SK-N-SH (cell line): ENCODE results near the gene FAM149A. TPM values are rescaled to one million over a fixed set of nuclear protein-coding genes. Genes with fewer than 3 reads are reported as not detected.

Experiments used
- CTCF ChIA-PET: fragments of 300-600, 350-600 bp; formaldehyde crosslinking; extraction: SDS; loops from one replicate; lab custom pipeline; 2021; lab: Yijun Ruan, JAX
- POLR2A ChIA-PET: fragments of 350-600 bp; sonication (Branson Sonifier 250); formaldehyde crosslinking; extraction: SDS; loops from one replicate; lab custom pipeline; 2020; ENCODE audit warnings: antibody characterized with exemption, inconsistent platforms; lab: Yijun Ruan, JAX
- DNase-seq: peaks from one replicate; pipeline ENCODE4 v3.0.0; 2012
- H2AFZ ChIP-seq: fragments of 200-600 bp; sonication (generic); 2 replicates; pipeline ENCODE4 v1.8.1; 2016; ENCODE audit warnings: antibody characterized with exemption, mild to moderate bottlenecking, low read depth
- H3F3A ChIP-seq: fragments of 200-600 bp; sonication (generic); replicated peaks from 2 replicates; pipeline ENCODE3; 2016; ENCODE audit warnings: antibody characterized with exemption, mild to moderate bottlenecking; ENCODE audit not compliant: insufficient read depth
- H3K27ac ChIP-seq, 2 experiments: fragments of 200-500 bp in 1 of 2; fragments of 200-600 bp in 1 of 2; sonication (Bioruptor generic) in 1 of 2; sonication (generic), shearing (Covaris generic) in 1 of 2; 2 replicates each; pipeline versions ENCODE4 v1.5.1 to v1.6.1; 2014 to 2016; ENCODE audit warnings: low read depth in 2 of 2, inconsistent platforms in 1 of 2, low read length in 1 of 2, mild to moderate bottlenecking in 1 of 2, mixed read lengths in 1 of 2
- H3K27me3 ChIP-seq: fragments of 200-600 bp; sonication (generic), shearing (Covaris generic); 2 replicates; pipeline ENCODE4 v1.6.1; 2016; ENCODE audit warnings: mixed run types; ENCODE audit not compliant: insufficient read depth
- H3K36me3 ChIP-seq, 2 experiments: fragments of 200-500 bp in 1 of 2; fragments of 200-600 bp in 1 of 2; sonication (Bioruptor generic) in 1 of 2; sonication (generic) in 1 of 2; replicated peaks in 1 of 2; 2 replicates each; pipeline versions ENCODE3 to v1.5.1; 2014 to 2016; ENCODE audit warnings: low read length in 1 of 2, mild to moderate bottlenecking in 1 of 2; ENCODE audit not compliant: insufficient read depth in 2 of 2, control insufficient read depth in 1 of 2
- H3K4me1 ChIP-seq, 2 experiments: fragments of 200-500 bp in 1 of 2; fragments of 200-600 bp in 1 of 2; sonication (Bioruptor generic) in 1 of 2; sonication (generic), shearing (Covaris generic) in 1 of 2; 2 replicates each; pipeline versions ENCODE4 v1.5.1 to v1.6.1; 2014 to 2016; ENCODE audit warnings: low read depth in 1 of 2, low read length in 1 of 2, mixed run types in 1 of 2; ENCODE audit not compliant: insufficient read depth in 2 of 2, control insufficient read depth in 1 of 2
- H3K4me2 ChIP-seq: fragments of 200-600 bp; sonication (generic), shearing (Covaris generic); 2 replicates; pipeline ENCODE4 v1.6.1; 2017; ENCODE audit warnings: mixed run types
- H3K4me3 ChIP-seq, 2 experiments: fragments of 200-500 bp in 1 of 2; fragments of 200-600 bp in 1 of 2; sonication (Bioruptor generic) in 1 of 2; sonication (generic), shearing (Covaris generic) in 1 of 2; 2 replicates each; pipeline versions ENCODE4 v1.5.1 to v1.8.1; 2014 to 2016; ENCODE audit warnings: low read depth in 2 of 2, inconsistent platforms in 1 of 2, low read length in 1 of 2, mild to moderate bottlenecking in 1 of 2, mixed read lengths in 1 of 2, moderate library complexity in 1 of 2
- H3K79me2 ChIP-seq: fragments of 200-600 bp; sonication (generic); 2 replicates; pipeline ENCODE4 v1.8.1; 2017; ENCODE audit warnings: mild to moderate bottlenecking; ENCODE audit not compliant: insufficient read depth
- H3K9ac ChIP-seq: fragments of 200-600 bp; sonication (generic); 2 replicates; pipeline ENCODE4 v1.6.1; 2017; ENCODE audit warnings: mixed run types
- H3K9me2 ChIP-seq: fragments of 200-600 bp; sonication (generic); 2 replicates; pipeline ENCODE4 v1.6.1; 2017; ENCODE audit warnings: mixed run types
- H3K9me3 ChIP-seq: fragments of 200-600 bp; sonication (generic); 2 replicates; pipeline ENCODE4 v1.6.1; 2017; ENCODE audit warnings: mixed run types, mild to moderate bottlenecking, moderate library complexity
- H4K20me1 ChIP-seq: fragments of 200-600 bp; sonication (generic); 2 replicates; pipeline ENCODE4 v1.6.1; 2017; ENCODE audit warnings: mild to moderate bottlenecking, mixed run types; ENCODE audit not compliant: insufficient read depth
- CHD2 ChIP-seq: fragments of 150-350 bp; IDR thresholded peaks from 2 replicates; pipeline ENCODE4 v1.6.1; 2018; ENCODE audit warnings: low read length; ENCODE audit not compliant: partially characterized antibody
- ELF1 ChIP-seq: IDR thresholded peaks from 2 replicates; pipeline ENCODE4 v1.4.0; 2012
- EP300 ChIP-seq, 2 experiments: IDR thresholded peaks; 2 replicates each; pipeline versions ENCODE4 v1.4.0 to v1.6.1; 2012; ENCODE audit warnings: borderline replicate concordance in 1 of 2, low read depth in 1 of 2, low read length in 1 of 2
- FOXJ3 ChIP-seq: sonication (generic); formaldehyde crosslinking; IDR thresholded peaks from 2 replicates; pipeline ENCODE4 v1.5.1; 2020; ENCODE audit warnings: mild to moderate bottlenecking, missing genetic modification reagents
- FOXM1 ChIP-seq: IDR thresholded peaks from 2 replicates; pipeline ENCODE4 v1.4.0; 2012; ENCODE audit warnings: low read depth, mild to moderate bottlenecking
- GATA2 ChIP-seq: sonication (generic); formaldehyde crosslinking; IDR thresholded peaks from 2 replicates; pipeline ENCODE4 v1.5.0; 2020; ENCODE audit warnings: mild to moderate bottlenecking, missing genetic modification reagents
- IRF3 ChIP-seq: fragments of 150-350 bp; IDR thresholded peaks from 2 replicates; pipeline ENCODE4 v1.6.1; 2016; ENCODE audit warnings: mild to moderate bottlenecking, low read depth, low read length
- JUND ChIP-seq: IDR thresholded peaks from 2 replicates; pipeline ENCODE4 v1.4.0; 2012
- NRF1 ChIP-seq: IDR thresholded peaks from 2 replicates; pipeline ENCODE4 v1.6.1; 2012; ENCODE audit warnings: low read depth, mild to moderate bottlenecking, low read length
- POLR2AphosphoS5 ChIP-seq: IDR thresholded peaks from 2 replicates; pipeline ENCODE4 v1.6.1; 2012; ENCODE audit warnings: low read depth, low read length
- REST ChIP-seq: IDR thresholded peaks from 2 replicates; pipeline ENCODE4 v1.6.1; 2012; ENCODE audit warnings: mild to moderate bottlenecking, low read depth, low read length, moderate library complexity
- RFX5 ChIP-seq: IDR thresholded peaks from 2 replicates; pipeline ENCODE4 v1.6.1; 2012; ENCODE audit warnings: mild to moderate bottlenecking, improper control_type of control experiment, low read length
- RXRA ChIP-seq: IDR thresholded peaks from 2 replicates; pipeline ENCODE4 v1.4.0; 2012; ENCODE audit warnings: low read depth, mild to moderate bottlenecking, borderline replicate concordance
- SIN3A ChIP-seq: IDR thresholded peaks from 2 replicates; pipeline ENCODE4 v1.6.1; 2012; ENCODE audit warnings: low read depth, mild to moderate bottlenecking, low read length, moderate library complexity, borderline replicate concordance
- SMC3 ChIP-seq: IDR thresholded peaks from 2 replicates; pipeline ENCODE4 v1.6.1; 2012; ENCODE audit warnings: low read depth, low read length, improper control_type of control experiment
- TAF1 ChIP-seq: IDR thresholded peaks from 2 replicates; pipeline ENCODE4 v1.6.1; 2012; ENCODE audit warnings: low read depth, mild to moderate bottlenecking, low read length, moderate library complexity, borderline replicate concordance
- TEAD4 ChIP-seq: IDR thresholded peaks from 2 replicates; pipeline ENCODE4 v1.4.0; 2012; ENCODE audit warnings: mild to moderate bottlenecking, borderline replicate concordance; ENCODE audit not compliant: insufficient read depth
- USF2 ChIP-seq: fragments of 150-350 bp; IDR thresholded peaks from 2 replicates; pipeline ENCODE4 v1.6.1; 2017; ENCODE audit warnings: antibody characterized with exemption, low read length, low read depth, borderline replicate concordance
- YY1 ChIP-seq: IDR thresholded peaks from 2 replicates; pipeline ENCODE4 v1.4.0; 2012; ENCODE audit warnings: low read depth, mild to moderate bottlenecking
- WGBS: methylation state at CpG from one replicate; pipeline ENCODE4 v1.1.6; 2017; ENCODE audit warnings: low lambda C conversion rate; 5-methylcytosine and 5-hydroxymethylcytosine counted together
- polyA plus RNA-seq, 3 experiments: library from polyadenylated mRNA; depleted of rRNA; stranded (reverse); fragments of >200 nt; gene quantifications; 2 replicates each; pipeline ENCODE4 v1.2.3, GENCODE V29; 2012
- TF ChIP-seq, protein P1 (sequence below): IDR thresholded peaks from 2 replicates; pipeline ENCODE4; 2012

Gene FAM149A
- polyA plus RNA-seq, 1 of the 3 experiments (the other 2 are of a cell fraction): 0.38 TPM

GRCh38 chr4:186169333-186169944 is 64.9 kb downstream of the FAM149A start:
- ChIA-PET CTCF (interaction anchor here (1.0 to 1.4 kb wide), 2 partner anchors 14 to 20 kb away, joined by 4 to 5 read pairs; no protein-coding TSS in a partner anchor), POLR2A (no interaction called here)
- Histone ChIP-seq H3K27ac (no peak overlapping the region), H3F3A (no peaks in the 10 kb centered on the region), H3K9me2 (no peaks in the 10 kb centered on the region), H3K9ac (no peak overlapping the region), H3K27me3 (no peaks in the 10 kb centered on the region), H3K4me1 (no peaks in the 10 kb centered on the region), H3K4me2 (no peak overlapping the region), H2AFZ (no peak overlapping the region), H3K79me2 (no peaks in the 10 kb centered on the region), H4K20me1 (no peaks in the 10 kb centered on the region), H3K4me3 (no peak overlapping the region), H3K9me3 (no peaks in the 10 kb centered on the region), H3K36me3 (no peaks in the 10 kb centered on the region)
- DNase-seq: no peak
- WGBS: 71% methylated on average over 17 of the region's 18 CpGs
- no peak for TF ChIP-seq ELF1
- TF ChIP-seq FOXM1: no peak
- no peak for TF ChIP-seq TEAD4
- no peak for TF ChIP-seq EP300 (IDR thresholded peaks at IDR 0.05; ENCODE audit: borderline replicate concordance in 1 of 2, low read depth in 1 of 2, low read length in 1 of 2)
- no peak for TF ChIP-seq IRF3
- no peak for TF ChIP-seq RXRA
- no peak for TF ChIP-seq FOXJ3 (CRISPR knock-in tag)
- TF ChIP-seq TAF1: no peak
- no peak for TF ChIP-seq POLR2AphosphoS5
- TF ChIP-seq CHD2: no peak
- no peak for TF ChIP-seq NRF1
- TF ChIP-seq REST: no peak
- no peak for TF ChIP-seq SIN3A
- no peak for TF ChIP-seq GATA2
- TF ChIP-seq RFX5: no peak
- TF ChIP-seq, protein P1, sequence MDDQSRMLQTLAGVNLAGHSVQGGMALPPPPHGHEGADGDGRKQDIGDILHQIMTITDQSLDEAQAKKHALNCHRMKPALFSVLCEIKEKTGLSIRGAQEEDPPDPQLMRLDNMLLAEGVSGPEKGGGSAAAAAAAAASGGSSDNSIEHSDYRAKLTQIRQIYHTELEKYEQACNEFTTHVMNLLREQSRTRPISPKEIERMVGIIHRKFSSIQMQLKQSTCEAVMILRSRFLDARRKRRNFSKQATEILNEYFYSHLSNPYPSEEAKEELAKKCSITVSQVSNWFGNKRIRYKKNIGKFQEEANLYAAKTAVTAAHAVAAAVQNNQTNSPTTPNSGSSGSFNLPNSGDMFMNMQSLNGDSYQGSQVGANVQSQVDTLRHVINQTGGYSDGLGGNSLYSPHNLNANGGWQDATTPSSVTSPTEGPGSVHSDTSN: no peak
- TF ChIP-seq YY1: no peak
- TF ChIP-seq SMC3: no peak
- no peak for TF ChIP-seq JUND
- TF ChIP-seq USF2: no peak
